ENCODE results near the gene IMMP1L. TPM values are rescaled to one million over a fixed set of nuclear protein-coding genes. Genes with fewer than 3 reads are reported as not detected.

The IMMP1L gene
- total RNA-seq, 2 donors from 2014 or later, result 24.9 TPM

- ATAC-seq (no peak), DNase-seq (ENCODE audit: low spot score) (no peak)
- Mint-ChIP-seq H3K4me1 (ENCODE audit: low read depth in 2 of 2) (no peaks in the 10 kb centered on the region), H3K27me3 (no peaks in the 10 kb centered on the region), H3K4me3 (no peak overlapping the region), H3K27ac (no peak overlapping the region), H3K36me3 (peaks cover 6% of the 10 kb centered on the region), H3K9me3 (no peaks in the 10 kb centered on the region)
Measured at GRCh38 chr11:31412946-31413345, 96.5 kb downstream of the IMMP1L start.

DNA sequence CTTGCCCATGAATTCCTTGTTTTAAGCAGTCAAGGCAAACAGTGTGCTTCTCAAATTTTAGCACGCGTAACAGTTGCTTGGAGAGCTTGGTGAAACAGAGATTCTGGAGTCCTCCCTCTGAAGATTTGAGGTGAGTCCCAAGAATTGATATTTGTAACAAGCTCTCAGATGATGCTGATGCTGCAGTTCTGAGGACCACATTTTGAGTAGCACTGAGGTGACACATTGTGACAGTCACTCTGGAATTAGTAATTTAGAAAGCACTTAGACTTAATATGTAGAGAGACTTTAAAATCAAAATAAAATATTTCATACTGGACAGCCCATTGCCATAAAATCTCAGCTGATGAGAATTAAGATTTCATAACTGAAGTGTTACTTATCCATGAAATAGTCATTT, 101.2 kb downstream of the IMMP1L start:
- ATAC-seq (peak in 1 of 2 donors; percentile 41), DNase-seq (ENCODE audit: low spot score) (no peak)
- Mint-ChIP-seq H3K4me1 (ENCODE audit: low read depth in 2 of 2) (peaks cover 0 to 2% of the 10 kb centered on the region in 2 donors), H3K27me3 (no peaks in the 10 kb centered on the region), H3K9me3 (no peaks in the 10 kb centered on the region), H3K27ac (no peak overlapping the region), H3K4me3 (no peak overlapping the region), H3K36me3 (peaks cover 6% of the 10 kb centered on the region)

- H3K27me3 Mint-ChIP-seq, result no peaks in the 10 kb centered on the region
- peaks cover 0 to 4% of the 10 kb centered on the region in 2 donors for H3K4me1 Mint-ChIP-seq (ENCODE audit: low read depth in 2 of 2)
- H3K27ac Mint-ChIP-seq, result no peak overlapping the region
- DNase-seq (ENCODE audit: low spot score), result no peak
- H3K9me3 Mint-ChIP-seq, result no peaks in the 10 kb centered on the region
- no peak for ATAC-seq
- H3K36me3 Mint-ChIP-seq, result peaks cover 7% of the 10 kb centered on the region
- no peak overlapping the region for H3K4me3 Mint-ChIP-seq
Measured at GRCh38 chr11:31404614-31405013, 104.8 kb downstream of the IMMP1L start.

GRCh38 chr11:31397239-31397834, 112.1 kb downstream of the IMMP1L start:
- Mint-ChIP-seq H3K27me3 (no peaks in the 10 kb centered on the region), H3K4me3 (no peak overlapping the region), H3K4me1 (ENCODE audit: low read depth in 2 of 2) (peaks cover 0 to 3% of the 10 kb centered on the region in 2 donors), H3K36me3 (peaks cover 7% of the 10 kb centered on the region), H3K27ac (no peak overlapping the region), H3K9me3 (no peaks in the 10 kb centered on the region)
- ATAC-seq (no peak), DNase-seq (ENCODE audit: low spot score) (no peak)

- peaks cover 3% of the 10 kb centered on the region for H3K9me3 Mint-ChIP-seq
- H3K4me3 Mint-ChIP-seq, result no peak overlapping the region
Measured at GRCh38 chr11:31387379-31387778, 122.0 kb downstream of the IMMP1L start.

GRCh38 chr11:31383116-31383515, 126.3 kb downstream of the IMMP1L start:
- Mint-ChIP-seq H3K27me3 (no peaks in the 10 kb centered on the region), H3K4me3 (no peak overlapping the region), H3K36me3 (peaks cover 6% of the 10 kb centered on the region), H3K9me3 (no peaks in the 10 kb centered on the region), H3K4me1 (ENCODE audit: low read depth in 2 of 2) (peaks cover 8% of the 10 kb centered on the region in 2 donors), H3K27ac (no peak overlapping the region)
- ATAC-seq, result no peak
- no peak for DNase-seq (ENCODE audit: low spot score)

More at GRCh38 chr11:31387379-31387778, 122.0 kb downstream of the IMMP1L start:
- H3K4me1 Mint-ChIP-seq (ENCODE audit: low read depth in 2 of 2), result peaks cover 8% of the 10 kb centered on the region in 2 donors
- peaks cover 6% of the 10 kb centered on the region for H3K36me3 Mint-ChIP-seq
- no peak overlapping the region for H3K27ac Mint-ChIP-seq
- DNase-seq (ENCODE audit: low spot score) (no peak), ATAC-seq (no peak)
- H3K27me3 Mint-ChIP-seq, result no peaks in the 10 kb centered on the region

Other genes starting within 250 kb of the IMMP1L start
- under 1 TPM in 1 of 2 donors, not detected in 1; 0.14 TPM for gene DCDC1, start 139.9 kb downstream of the IMMP1L start, total RNA-seq
- gene DNAJC24, start 139.8 kb downstream of the IMMP1L start, total RNA-seq, result 10 to 100 TPM; 16.7 to 16.8 TPM
- 10 to 100 TPM; 20.6 to 24.3 TPM for gene ELP4, start 145 bp upstream of the IMMP1L start, total RNA-seq

Data from natural killer cell treated with Interleukin-12 subunit alpha and Interleukin-12 subunit beta and Interleukin-15 and Interleukin-18, amount 100 ng/mL, for 72 hours (primary cell).